ENCODE measurements around the gene TP53TG5. TPM values are rescaled to one million over a fixed set of nuclear protein-coding genes. Genes with fewer than 3 reads are reported as not detected.

The TP53TG5 gene
- total and polyA plus RNA-seq, 2 experiments from 2014 or later: not detected

DNA sequence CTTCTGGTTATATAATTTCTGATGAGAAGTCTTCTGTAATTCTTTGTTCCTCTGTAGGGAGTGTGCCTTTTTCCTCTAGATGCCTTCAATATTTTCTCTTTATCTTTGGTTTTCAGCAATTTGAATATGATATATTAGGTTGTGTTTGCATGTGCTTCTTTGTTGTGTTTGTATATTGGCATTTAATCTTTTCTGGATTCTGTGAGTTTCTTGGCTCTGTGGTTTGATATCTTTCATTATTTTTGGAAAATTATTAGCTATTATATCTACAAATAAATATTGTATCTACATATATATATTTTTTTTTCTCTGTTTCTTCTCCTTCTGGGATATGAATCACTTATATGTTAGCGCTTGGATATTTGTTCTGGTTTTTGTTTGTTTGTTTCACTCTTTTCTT, 20.9 kb upstream of the TP53TG5 start:
- Histone ChIP-seq H3K9me2 (ENCODE audit: insufficient read depth) (peaks cover 3% of the 10 kb centered on the region; the same call in 1 of the 2 replicates), H3K27me3 (ENCODE audit: insufficient read depth) (peaks cover 9% of the 10 kb centered on the region), H4K20me1 (replicated peaks; ENCODE audit: insufficient read depth) (no peaks in the 10 kb centered on the region), H3F3A (replicated peaks; ENCODE audit: low read depth) (no peaks in the 10 kb centered on the region), H3K4me2 (no peak overlapping the region), H2AFZ (no peak overlapping the region), H3K79me2 (replicated peaks; ENCODE audit: insufficient read depth) (no peaks in the 10 kb centered on the region), H3K27ac (ENCODE audit: low read depth) (no peak overlapping the region), H3K4me1 (ENCODE audit: insufficient read depth) (no peaks in the 10 kb centered on the region), H3K4me3 (no peak overlapping the region), H3K36me3 (ENCODE audit: insufficient read depth) (no peaks in the 10 kb centered on the region)
- ATAC-seq (no peak), DNase-seq (ENCODE audit: low spot score) (no peak)
- peaks cover 31% of the 10 kb centered on the region for H3K9me3 Mint-ChIP-seq
- no peak for TF ChIP-seq NANOG (IDR thresholded peaks at IDR 0.05; ENCODE audit: borderline replicate concordance)
- no peak for TF ChIP-seq ZNF114 (CRISPR knock-in tag; IDR thresholded peaks at IDR 0.05)
- TF ChIP-seq POLR2AphosphoS5 (IDR thresholded peaks at IDR 0.05; ENCODE audit: low read depth): no peak
- TF ChIP-seq JUNB (IDR thresholded peaks at IDR 0.05; ENCODE audit: unreplicated experiment): no peak
- TF ChIP-seq, protein P1, sequence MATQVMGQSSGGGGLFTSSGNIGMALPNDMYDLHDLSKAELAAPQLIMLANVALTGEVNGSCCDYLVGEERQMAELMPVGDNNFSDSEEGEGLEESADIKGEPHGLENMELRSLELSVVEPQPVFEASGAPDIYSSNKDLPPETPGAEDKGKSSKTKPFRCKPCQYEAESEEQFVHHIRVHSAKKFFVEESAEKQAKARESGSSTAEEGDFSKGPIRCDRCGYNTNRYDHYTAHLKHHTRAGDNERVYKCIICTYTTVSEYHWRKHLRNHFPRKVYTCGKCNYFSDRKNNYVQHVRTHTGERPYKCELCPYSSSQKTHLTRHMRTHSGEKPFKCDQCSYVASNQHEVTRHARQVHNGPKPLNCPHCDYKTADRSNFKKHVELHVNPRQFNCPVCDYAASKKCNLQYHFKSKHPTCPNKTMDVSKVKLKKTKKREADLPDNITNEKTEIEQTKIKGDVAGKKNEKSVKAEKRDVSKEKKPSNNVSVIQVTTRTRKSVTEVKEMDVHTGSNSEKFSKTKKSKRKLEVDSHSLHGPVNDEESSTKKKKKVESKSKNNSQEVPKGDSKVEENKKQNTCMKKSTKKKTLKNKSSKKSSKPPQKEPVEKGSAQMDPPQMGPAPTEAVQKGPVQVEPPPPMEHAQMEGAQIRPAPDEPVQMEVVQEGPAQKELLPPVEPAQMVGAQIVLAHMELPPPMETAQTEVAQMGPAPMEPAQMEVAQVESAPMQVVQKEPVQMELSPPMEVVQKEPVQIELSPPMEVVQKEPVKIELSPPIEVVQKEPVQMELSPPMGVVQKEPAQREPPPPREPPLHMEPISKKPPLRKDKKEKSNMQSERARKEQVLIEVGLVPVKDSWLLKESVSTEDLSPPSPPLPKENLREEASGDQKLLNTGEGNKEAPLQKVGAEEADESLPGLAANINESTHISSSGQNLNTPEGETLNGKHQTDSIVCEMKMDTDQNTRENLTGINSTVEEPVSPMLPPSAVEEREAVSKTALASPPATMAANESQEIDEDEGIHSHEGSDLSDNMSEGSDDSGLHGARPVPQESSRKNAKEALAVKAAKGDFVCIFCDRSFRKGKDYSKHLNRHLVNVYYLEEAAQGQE (IDR thresholded peaks at IDR 0.05; ENCODE audit: unreplicated experiment): no peak
- TF ChIP-seq, protein P2, sequence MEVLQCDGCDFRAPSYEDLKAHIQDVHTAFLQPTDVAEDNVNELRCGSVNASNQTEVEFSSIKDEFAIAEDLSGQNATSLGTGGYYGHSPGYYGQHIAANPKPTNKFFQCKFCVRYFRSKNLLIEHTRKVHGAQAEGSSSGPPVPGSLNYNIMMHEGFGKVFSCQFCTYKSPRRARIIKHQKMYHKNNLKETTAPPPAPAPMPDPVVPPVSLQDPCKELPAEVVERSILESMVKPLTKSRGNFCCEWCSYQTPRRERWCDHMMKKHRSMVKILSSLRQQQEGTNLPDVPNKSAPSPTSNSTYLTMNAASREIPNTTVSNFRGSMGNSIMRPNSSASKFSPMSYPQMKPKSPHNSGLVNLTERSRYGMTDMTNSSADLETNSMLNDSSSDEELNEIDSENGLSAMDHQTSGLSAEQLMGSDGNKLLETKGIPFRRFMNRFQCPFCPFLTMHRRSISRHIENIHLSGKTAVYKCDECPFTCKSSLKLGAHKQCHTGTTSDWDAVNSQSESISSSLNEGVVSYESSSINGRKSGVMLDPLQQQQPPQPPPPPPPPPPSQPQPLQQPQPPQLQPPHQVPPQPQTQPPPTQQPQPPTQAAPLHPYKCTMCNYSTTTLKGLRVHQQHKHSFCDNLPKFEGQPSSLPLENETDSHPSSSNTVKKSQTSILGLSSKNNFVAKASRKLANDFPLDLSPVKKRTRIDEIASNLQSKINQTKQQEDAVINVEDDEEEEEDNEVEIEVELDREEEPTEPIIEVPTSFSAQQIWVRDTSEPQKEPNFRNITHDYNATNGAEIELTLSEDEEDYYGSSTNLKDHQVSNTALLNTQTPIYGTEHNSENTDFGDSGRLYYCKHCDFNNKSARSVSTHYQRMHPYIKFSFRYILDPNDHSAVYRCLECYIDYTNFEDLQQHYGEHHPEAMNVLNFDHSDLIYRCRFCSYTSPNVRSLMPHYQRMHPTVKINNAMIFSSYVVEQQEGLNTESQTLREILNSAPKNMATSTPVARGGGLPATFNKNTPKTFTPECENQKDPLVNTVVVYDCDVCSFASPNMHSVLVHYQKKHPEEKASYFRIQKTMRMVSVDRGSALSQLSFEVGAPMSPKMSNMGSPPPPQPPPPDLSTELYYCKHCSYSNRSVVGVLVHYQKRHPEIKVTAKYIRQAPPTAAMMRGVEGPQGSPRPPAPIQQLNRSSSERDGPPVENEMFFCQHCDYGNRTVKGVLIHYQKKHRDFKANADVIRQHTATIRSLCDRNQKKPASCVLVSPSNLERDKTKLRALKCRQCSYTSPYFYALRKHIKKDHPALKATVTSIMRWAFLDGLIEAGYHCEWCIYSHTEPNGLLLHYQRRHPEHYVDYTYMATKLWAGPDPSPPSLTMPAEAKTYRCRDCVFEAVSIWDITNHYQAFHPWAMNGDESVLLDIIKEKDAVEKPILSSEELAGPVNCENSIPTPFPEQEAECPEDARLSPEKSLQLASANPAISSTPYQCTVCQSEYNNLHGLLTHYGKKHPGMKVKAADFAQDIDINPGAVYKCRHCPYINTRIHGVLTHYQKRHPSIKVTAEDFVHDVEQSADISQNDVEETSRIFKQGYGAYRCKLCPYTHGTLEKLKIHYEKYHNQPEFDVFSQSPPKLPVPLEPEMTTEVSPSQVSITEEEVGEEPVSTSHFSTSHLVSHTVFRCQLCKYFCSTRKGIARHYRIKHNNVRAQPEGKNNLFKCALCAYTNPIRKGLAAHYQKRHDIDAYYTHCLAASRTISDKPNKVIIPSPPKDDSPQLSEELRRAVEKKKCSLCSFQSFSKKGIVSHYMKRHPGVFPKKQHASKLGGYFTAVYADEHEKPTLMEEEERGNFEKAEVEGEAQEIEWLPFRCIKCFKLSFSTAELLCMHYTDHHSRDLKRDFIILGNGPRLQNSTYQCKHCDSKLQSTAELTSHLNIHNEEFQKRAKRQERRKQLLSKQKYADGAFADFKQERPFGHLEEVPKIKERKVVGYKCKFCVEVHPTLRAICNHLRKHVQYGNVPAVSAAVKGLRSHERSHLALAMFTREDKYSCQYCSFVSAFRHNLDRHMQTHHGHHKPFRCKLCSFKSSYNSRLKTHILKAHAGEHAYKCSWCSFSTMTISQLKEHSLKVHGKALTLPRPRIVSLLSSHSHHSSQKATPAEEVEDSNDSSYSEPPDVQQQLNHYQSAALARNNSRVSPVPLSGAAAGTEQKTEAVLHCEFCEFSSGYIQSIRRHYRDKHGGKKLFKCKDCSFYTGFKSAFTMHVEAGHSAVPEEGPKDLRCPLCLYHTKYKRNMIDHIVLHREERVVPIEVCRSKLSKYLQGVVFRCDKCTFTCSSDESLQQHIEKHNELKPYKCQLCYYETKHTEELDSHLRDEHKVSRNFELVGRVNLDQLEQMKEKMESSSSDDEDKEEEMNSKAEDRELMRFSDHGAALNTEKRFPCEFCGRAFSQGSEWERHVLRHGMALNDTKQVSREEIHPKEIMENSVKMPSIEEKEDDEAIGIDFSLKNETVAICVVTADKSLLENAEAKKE (CRISPR knock-in tag; IDR thresholded peaks at IDR 0.05): no peak
- TF ChIP-seq STAT1 (IDR thresholded peaks at IDR 0.05; ENCODE audit: unreplicated experiment): no peak
- TF ChIP-seq ZNF331 (CRISPR knock-in tag; IDR thresholded peaks at IDR 0.05; ENCODE audit: low read depth): no peak
- TF ChIP-seq, protein P3, sequence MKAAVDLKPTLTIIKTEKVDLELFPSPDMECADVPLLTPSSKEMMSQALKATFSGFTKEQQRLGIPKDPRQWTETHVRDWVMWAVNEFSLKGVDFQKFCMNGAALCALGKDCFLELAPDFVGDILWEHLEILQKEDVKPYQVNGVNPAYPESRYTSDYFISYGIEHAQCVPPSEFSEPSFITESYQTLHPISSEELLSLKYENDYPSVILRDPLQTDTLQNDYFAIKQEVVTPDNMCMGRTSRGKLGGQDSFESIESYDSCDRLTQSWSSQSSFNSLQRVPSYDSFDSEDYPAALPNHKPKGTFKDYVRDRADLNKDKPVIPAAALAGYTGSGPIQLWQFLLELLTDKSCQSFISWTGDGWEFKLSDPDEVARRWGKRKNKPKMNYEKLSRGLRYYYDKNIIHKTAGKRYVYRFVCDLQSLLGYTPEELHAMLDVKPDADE (IDR thresholded peaks at IDR 0.05): no peak
- TF ChIP-seq CREB1 (CRISPR knock-in tag; IDR thresholded peaks at IDR 0.05; ENCODE audit: low read depth): no peak
- TF ChIP-seq EZH2phosphoT487 (IDR thresholded peaks at IDR 0.05; ENCODE audit: unreplicated experiment): no peak
- TF ChIP-seq EZH2 (IDR thresholded peaks at IDR 0.05; ENCODE audit: low read depth, unreplicated experiment): no peak
- TF ChIP-seq, protein P4, sequence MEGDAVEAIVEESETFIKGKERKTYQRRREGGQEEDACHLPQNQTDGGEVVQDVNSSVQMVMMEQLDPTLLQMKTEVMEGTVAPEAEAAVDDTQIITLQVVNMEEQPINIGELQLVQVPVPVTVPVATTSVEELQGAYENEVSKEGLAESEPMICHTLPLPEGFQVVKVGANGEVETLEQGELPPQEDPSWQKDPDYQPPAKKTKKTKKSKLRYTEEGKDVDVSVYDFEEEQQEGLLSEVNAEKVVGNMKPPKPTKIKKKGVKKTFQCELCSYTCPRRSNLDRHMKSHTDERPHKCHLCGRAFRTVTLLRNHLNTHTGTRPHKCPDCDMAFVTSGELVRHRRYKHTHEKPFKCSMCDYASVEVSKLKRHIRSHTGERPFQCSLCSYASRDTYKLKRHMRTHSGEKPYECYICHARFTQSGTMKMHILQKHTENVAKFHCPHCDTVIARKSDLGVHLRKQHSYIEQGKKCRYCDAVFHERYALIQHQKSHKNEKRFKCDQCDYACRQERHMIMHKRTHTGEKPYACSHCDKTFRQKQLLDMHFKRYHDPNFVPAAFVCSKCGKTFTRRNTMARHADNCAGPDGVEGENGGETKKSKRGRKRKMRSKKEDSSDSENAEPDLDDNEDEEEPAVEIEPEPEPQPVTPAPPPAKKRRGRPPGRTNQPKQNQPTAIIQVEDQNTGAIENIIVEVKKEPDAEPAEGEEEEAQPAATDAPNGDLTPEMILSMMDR (conservative IDR thresholded peaks at IDR 0.05; ENCODE audit: low read depth in 2 of 2): no peak
- H3K36me3 Mint-ChIP-seq (ENCODE audit: low read depth): peaks cover 24% of the 10 kb centered on the region
- no peak overlapping the region for H3K4me3 Mint-ChIP-seq
- H3K4me1 Mint-ChIP-seq: no peaks in the 10 kb centered on the region
- no peak overlapping the region for H3K27ac Mint-ChIP-seq
- H3K27me3 Mint-ChIP-seq (ENCODE audit: insufficient read depth, low read depth, poor library complexity): peaks cover 8% of the 10 kb centered on the region

Data from GM23338 (cell line).